ENCODE data around the gene ANXA3. TPM values are rescaled to one million over a fixed set of nuclear protein-coding genes. Genes with fewer than 3 reads are reported as not detected.

ANXA3 gene
- total and polyA plus RNA-seq, 10 donors, result 7.0 to 119 (median 41.1) TPM

- no peak for TF ChIP-seq POLR2AphosphoS5 (IDR thresholded peaks at IDR 0.05)
- TF ChIP-seq, protein P1, sequence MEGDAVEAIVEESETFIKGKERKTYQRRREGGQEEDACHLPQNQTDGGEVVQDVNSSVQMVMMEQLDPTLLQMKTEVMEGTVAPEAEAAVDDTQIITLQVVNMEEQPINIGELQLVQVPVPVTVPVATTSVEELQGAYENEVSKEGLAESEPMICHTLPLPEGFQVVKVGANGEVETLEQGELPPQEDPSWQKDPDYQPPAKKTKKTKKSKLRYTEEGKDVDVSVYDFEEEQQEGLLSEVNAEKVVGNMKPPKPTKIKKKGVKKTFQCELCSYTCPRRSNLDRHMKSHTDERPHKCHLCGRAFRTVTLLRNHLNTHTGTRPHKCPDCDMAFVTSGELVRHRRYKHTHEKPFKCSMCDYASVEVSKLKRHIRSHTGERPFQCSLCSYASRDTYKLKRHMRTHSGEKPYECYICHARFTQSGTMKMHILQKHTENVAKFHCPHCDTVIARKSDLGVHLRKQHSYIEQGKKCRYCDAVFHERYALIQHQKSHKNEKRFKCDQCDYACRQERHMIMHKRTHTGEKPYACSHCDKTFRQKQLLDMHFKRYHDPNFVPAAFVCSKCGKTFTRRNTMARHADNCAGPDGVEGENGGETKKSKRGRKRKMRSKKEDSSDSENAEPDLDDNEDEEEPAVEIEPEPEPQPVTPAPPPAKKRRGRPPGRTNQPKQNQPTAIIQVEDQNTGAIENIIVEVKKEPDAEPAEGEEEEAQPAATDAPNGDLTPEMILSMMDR (IDR thresholded peaks at IDR 0.05 in 8 of 11, conservative IDR thresholded peaks at IDR 0.05 in 3 of 11), result no peak
- no peak for TF ChIP-seq POLR2A (IDR thresholded peaks at IDR 0.05)
- H3K4me1 ChIP-seq, result peaks cover 0 to 19% (median 0%) of the 10 kb centered on the region in 6 donors
- intact Hi-C loops (cut with DNase I; ENCODE audit: low total_unique reads), result no loop called here
- no peak for DNase-seq
- H3K9me3 ChIP-seq, result no peaks in the 10 kb centered on the region
- 74 to 87% (median 81%) methylated on average over 4 of the region's 4 CpGs for WGBS, 5 donors
- H3K27me3 ChIP-seq (replicated peaks in 1 of 7), result no peaks in the 10 kb centered on the region
- no peak overlapping the region for H3K4me3 ChIP-seq
- H3K36me3 ChIP-seq, result peaks cover 0 to 39% (median 0%) of the 10 kb centered on the region in 6 donors
- H3K27ac ChIP-seq, result no peak overlapping the region
These were observed 11.1 kb downstream of the ANXA3 start for GRCh38 chr4:78562687-78563086.

DNA sequence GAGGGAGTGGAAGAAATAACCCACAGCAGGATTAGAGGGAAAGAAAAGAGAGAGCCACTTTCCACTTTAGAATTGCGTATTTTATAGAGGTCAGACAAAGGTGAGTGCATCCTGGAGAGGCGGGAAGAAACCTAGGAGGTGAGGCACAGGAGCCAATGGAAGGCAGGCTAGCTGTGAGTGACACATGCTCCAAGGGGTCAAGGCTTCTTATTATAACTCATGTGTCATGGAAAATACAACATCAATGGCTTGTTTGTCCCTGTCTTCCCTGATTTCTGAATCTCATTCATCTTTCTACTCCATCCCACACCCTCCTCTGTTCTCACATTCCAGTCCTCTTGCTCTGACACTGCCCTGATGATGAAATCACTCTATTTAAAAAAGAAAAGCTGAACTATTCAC, 14.4 kb downstream of the ANXA3 start:
- whole genome bisulfite sequencing, 5 donors, result 89 to 97% (median 89%) methylated on average over 2 of the region's 2 CpGs
- TF ChIP-seq POLR2AphosphoS5 (IDR thresholded peaks at IDR 0.05) (no peak), POLR2A (IDR thresholded peaks at IDR 0.05) (no peak)
- TF ChIP-seq, protein P1 (IDR thresholded peaks at IDR 0.05 in 8 of 11, conservative IDR thresholded peaks at IDR 0.05 in 3 of 11), result no peak
- no peak for DNase-seq
- H3K4me3 ChIP-seq, result no peak overlapping the region
- intact Hi-C loops (cut with DNase I; ENCODE audit: low total_unique reads), result no loop called here
- H3K27ac ChIP-seq, result no peak overlapping the region
- H3K36me3 ChIP-seq, result peaks cover 0 to 27% (median 0%) of the 10 kb centered on the region in 6 donors
- H3K27me3 ChIP-seq (replicated peaks in 1 of 7), result no peaks in the 10 kb centered on the region
- peaks cover 0 to 11% (median 0%) of the 10 kb centered on the region in 6 donors for H3K4me1 ChIP-seq
- no peaks in the 10 kb centered on the region for H3K9me3 ChIP-seq

- DNase-seq, result no peak
- Histone ChIP-seq H3K27ac (no peak overlapping the region), H3K4me3 (no peak overlapping the region), H3K9me3 (no peaks in the 10 kb centered on the region), H3K36me3 (peaks cover 0 to 30% (median 0%) of the 10 kb centered on the region in 6 donors), H3K4me1 (peaks cover 0 to 9% (median 0%) of the 10 kb centered on the region in 6 donors), H3K27me3 (replicated peaks in 1 of 7) (no peaks in the 10 kb centered on the region)
- intact Hi-C loops (cut with DNase I; ENCODE audit: low total_unique reads), result no loop called here
- WGBS, 5 donors, result 84 to 91% (median 89%) methylated on average over 8 of the region's 8 CpGs
- TF ChIP-seq POLR2A (IDR thresholded peaks at IDR 0.05) (no peak), POLR2AphosphoS5 (IDR thresholded peaks at IDR 0.05) (no peak)
- TF ChIP-seq, protein P1 (IDR thresholded peaks at IDR 0.05 in 8 of 11, conservative IDR thresholded peaks at IDR 0.05 in 3 of 11), result no peak
These were observed 15.4 kb downstream of the ANXA3 start for GRCh38 chr4:78566834-78567499.

- TF ChIP-seq POLR2A (IDR thresholded peaks at IDR 0.05), result no peak
- TF ChIP-seq POLR2AphosphoS5 (IDR thresholded peaks at IDR 0.05), result no peak
- TF ChIP-seq, protein P1 (IDR thresholded peaks at IDR 0.05 in 8 of 11, conservative IDR thresholded peaks at IDR 0.05 in 3 of 11), result no peak
- 93 to 100% (median 97%) methylated on average over 2 of the region's 2 CpGs for WGBS, 5 donors
- Histone ChIP-seq H3K36me3 (peaks cover 0 to 29% (median 0%) of the 10 kb centered on the region in 6 donors), H3K4me1 (peaks cover 0 to 9% (median 0%) of the 10 kb centered on the region in 6 donors), H3K27ac (no peak overlapping the region), H3K4me3 (no peak overlapping the region), H3K9me3 (no peaks in the 10 kb centered on the region), H3K27me3 (replicated peaks in 1 of 7) (no peaks in the 10 kb centered on the region)
- intact Hi-C loops (cut with DNase I; ENCODE audit: low total_unique reads), result no loop called here
- no peak for DNase-seq
These were observed 16.0 kb downstream of the ANXA3 start for GRCh38 chr4:78567500-78568060.
